ENCODE measurements around the gene REEP1.

DNA sequence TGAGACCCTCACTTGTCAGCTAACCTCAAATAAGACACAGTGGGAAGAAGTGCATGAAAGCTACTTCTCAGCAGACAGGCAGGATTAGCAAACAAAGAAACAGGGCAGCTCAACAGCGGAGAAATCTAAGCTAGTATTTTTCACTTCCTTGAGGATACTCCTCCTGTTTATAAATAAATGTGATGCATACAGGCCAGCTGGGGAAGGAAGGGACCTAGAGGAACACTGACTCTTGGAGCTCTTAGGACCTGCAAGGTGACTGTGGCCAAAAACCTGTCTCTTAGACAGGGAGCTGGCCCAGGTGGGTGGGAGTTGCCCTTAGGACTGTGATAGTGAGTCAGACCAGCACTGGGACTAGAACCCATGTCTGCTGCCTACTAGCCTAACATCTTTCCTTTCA is 4.8 kb downstream of the REEP1 start:
- TF ChIP-seq POLR2A (IDR thresholded peaks at IDR 0.05), result no peak
- TF ChIP-seq, protein P1, sequence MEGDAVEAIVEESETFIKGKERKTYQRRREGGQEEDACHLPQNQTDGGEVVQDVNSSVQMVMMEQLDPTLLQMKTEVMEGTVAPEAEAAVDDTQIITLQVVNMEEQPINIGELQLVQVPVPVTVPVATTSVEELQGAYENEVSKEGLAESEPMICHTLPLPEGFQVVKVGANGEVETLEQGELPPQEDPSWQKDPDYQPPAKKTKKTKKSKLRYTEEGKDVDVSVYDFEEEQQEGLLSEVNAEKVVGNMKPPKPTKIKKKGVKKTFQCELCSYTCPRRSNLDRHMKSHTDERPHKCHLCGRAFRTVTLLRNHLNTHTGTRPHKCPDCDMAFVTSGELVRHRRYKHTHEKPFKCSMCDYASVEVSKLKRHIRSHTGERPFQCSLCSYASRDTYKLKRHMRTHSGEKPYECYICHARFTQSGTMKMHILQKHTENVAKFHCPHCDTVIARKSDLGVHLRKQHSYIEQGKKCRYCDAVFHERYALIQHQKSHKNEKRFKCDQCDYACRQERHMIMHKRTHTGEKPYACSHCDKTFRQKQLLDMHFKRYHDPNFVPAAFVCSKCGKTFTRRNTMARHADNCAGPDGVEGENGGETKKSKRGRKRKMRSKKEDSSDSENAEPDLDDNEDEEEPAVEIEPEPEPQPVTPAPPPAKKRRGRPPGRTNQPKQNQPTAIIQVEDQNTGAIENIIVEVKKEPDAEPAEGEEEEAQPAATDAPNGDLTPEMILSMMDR (IDR thresholded peaks at IDR 0.05), result no peak
